Non-pigmented ciliary epithelial cell (primary cell): Measurements from ENCODE around the gene RPS5.
"Not testable (repeated sequence)": the region's sequence is repeated elsewhere in the genome, so short reads cannot be mapped to it uniquely, and the experiment has no call there.

Source experiments
- DNase-seq: peaks from one replicate; pipeline ENCODE4 v3.0.0-alpha.2; 2010; ENCODE audit warnings: low read depth

Gene RPS5

DNA sequence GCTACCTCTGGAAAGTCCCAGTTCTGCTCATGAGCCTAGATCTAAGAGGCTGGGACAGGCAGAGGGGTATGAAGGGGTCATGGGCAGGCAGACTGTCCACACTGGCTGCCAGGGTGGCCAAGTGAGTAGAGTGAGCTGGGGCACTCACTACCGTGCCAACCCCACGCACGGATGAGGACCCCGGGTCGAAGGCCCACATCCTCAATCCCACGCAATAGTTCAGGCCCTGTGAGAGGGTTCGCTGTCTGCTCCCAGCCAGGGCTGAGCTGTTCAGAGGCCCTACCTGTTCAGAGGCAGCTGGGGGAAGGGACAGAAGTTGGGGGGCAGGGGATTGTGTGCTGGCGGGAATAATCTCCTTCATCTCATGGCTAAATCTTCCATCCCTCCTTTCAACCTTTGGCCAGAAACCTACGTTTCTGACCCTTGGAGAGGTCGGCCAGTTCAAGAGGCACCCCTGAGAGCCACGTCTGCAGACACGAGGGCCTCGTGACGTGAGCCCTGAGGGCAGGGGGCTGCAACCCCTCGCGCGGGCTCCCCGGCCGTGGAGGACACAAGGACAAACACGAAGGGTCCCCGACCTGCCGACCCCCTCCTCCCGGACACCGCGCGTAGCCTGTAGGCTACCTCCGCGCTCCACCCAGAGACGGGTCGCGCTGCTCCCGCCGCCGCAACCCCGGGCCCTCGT is 1.0 kb upstream of the RPS5 start:
- no peak for DNase-seq

DNA sequence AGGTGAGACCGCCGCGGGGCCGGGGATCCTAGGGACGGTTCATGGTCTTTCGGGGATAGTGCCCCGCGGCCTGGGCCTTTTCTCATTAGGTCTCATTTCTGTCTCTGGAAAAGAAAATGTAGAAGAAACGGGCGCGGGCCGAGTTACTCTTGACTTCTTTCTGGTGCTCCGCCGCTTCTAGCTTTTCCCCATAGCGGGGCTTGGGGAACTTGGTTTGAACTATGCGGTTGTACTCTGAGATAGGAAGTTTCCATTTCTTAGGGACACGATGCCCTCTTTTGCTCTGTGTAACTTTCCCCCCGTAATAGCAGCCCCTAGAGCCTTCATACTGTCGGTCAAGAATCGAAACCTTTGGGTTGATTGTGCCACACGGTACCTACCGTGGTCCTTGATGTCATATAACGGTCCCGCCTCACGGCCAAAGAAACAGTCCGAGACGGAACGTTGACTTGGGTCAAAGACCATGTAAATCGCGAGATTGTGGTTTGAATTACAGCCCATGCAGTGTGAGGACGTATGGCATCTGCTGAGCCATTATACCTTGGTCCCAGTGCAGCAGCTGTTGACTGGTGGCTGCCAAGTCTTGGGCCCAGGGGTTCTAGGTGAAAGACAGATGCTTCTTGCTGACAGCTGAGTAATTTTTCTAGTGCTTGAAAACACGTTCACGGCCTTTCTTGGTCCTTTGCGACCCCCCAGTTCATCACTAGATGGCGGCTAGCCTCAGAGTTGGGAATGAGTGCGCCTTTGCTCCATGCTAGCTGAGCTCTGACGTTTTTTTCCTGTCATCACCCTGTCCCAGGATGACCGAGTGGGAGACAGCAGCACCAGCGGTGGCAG is 487 bp downstream of the RPS5 start:
- no peak for DNase-seq

DNA sequence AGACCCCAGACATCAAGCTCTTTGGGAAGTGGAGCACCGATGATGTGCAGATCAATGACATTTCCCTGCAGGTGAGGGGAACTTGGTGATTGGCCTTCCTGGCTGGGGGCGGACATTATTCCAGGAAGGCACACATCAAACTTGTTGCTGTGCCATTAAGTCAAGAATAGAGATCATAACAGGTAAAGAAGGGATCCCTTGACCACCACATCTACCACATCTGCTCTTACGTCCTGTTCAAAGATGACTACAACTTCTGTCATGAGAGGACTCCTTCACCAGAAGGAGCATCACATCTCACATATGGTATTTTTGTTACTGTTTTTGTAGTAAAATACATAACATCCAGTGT is 1.1 kb downstream of the RPS5 start:
- DNase-seq: no peak

DNA sequence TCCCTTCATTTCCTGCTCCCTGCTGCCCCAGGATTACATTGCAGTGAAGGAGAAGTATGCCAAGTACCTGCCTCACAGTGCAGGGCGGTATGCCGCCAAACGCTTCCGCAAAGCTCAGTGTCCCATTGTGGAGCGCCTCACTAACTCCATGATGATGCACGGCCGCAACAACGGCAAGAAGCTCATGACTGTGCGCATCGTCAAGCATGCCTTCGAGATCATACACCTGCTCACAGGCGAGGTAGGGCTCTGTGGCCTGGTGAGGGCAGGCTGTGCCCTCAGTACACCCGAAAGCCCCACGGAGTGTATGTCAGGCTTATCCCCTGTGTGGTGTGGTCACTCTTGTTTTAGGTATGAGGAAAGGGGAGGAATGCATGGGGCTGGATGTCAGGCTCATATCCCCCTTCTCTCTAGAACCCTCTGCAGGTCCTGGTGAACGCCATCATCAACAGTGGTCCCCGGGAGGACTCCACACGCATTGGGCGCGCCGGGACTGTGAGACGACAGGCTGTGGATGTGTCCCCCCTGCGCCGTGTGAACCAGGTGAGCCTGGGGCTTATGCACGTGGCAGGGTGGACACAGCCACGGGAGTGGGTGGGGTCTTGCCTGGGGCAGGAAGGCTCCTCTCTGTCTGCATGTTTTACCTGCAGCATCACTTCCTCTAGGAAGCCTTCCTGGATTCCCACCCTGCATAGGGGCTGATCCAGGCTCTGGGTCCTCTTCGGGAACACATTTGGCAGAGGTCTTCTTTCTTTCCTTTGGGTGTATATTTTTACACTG is 6.1 kb downstream of the RPS5 start:
- DNase-seq: no peak

DNA sequence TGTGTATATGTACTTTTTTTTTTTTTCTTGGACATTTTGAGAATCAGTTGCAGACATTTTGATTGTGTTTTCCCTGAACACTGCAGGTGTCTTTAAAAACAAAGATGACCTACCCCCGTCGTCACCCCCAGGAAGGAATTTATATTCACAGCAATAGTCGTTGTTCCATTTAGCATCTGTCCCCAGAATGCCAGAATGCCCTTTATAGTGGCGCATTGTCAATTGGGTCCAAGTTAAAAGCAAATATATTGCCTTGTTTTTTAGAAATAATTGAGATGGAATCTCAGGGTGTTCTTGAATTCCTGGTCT is 6.6 kb downstream of the RPS5 start:
- DNase-seq: no peak

DNA sequence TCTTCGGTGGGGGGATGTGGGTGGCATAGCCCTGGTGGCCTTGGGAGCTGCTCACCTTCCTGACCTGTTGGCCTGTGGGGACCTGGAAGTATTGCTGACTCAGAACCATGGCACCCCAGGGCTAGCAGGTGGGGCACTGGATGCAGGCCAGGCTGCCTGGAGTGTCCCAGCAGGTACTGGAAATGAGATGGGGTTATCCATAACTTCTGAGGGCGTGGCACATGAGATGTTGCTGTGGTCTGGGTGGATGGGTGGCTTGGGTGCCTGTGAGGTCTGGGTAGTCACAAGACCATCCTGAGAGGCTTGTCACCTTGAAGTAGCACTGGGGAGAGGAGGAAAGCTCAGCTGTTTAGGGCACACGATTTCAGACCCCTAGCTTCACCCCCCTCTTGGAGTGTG is 7.8 kb downstream of the RPS5 start:
- DNase-seq: no peak

DNA sequence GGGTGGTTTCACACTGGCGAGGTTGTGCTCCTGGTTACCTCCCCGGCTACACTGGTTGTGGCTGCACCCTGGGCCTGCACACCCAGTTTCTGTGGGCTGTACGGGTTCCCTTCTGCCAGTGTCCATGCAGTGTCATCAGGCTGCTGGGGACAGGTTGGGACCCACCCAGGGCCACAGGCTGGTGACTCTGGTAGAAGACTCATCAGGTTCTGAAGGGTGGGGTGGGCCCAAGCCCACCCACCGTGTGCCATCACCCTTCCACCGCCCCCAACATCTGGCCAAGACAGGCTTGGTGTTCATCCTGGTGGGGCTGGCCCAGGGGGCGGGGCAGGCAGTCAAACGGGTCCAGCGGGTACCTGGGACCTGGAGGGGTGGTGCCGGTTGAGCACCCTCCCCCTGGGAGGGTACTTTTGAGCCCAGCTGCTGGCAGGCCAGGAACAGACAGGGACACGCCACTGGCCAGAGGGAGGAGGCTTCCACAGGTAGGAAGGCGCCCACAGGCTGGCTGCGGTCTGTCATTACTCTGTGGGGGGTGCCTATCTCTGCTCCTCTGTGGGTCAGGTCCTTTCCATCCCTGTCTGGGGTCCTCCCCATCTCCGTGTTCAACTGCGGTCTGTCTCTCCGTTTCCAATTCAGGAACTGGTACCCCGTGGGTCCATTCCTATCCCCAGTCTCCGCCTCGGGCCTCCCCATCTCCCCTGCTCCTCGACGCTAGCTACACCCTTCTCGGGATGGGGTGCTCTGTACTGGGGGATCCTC is 8.3 kb downstream of the RPS5 start, which contains the start of gene RNF225:
TSS of gene RNF225 (plus strand) at position 437 of the 759 bp plus-strand sequence. CDS start 434 bp downstream, outside the sequence.
- no peak for DNase-seq

DNA sequence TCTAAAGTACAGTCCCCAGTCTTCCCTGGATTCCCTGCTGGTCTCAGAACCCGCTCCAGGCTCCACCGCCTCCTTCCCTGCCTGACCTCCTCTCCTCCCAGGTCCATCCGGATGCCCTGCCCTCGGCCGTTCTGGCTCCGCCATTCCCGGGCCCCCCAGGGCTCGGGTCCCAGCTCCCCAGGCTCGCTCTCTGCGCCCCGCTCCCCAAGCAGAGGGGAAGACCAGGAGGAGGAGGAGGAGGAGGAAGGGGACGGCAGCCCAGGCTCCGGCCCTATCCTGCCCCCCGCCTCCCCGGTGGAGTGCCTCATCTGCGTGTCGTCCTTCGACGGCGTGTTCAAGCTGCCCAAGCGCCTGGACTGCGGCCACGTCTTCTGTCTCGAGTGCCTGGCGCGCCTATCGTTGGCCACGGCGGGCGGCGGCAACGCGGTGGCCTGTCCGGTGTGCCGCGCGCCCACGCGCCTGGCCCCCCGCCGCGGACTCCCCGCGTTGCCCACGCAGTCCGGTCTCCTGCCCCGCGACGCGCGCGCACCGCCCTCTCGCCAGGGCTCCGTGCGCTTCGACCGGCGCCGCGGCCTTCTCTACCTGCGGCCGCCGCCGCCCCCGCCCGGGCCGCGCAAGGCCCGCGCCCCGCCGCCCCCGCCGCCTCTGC is 9.0 kb downstream of the RPS5 start:
- no peak for DNase-seq

DNA sequence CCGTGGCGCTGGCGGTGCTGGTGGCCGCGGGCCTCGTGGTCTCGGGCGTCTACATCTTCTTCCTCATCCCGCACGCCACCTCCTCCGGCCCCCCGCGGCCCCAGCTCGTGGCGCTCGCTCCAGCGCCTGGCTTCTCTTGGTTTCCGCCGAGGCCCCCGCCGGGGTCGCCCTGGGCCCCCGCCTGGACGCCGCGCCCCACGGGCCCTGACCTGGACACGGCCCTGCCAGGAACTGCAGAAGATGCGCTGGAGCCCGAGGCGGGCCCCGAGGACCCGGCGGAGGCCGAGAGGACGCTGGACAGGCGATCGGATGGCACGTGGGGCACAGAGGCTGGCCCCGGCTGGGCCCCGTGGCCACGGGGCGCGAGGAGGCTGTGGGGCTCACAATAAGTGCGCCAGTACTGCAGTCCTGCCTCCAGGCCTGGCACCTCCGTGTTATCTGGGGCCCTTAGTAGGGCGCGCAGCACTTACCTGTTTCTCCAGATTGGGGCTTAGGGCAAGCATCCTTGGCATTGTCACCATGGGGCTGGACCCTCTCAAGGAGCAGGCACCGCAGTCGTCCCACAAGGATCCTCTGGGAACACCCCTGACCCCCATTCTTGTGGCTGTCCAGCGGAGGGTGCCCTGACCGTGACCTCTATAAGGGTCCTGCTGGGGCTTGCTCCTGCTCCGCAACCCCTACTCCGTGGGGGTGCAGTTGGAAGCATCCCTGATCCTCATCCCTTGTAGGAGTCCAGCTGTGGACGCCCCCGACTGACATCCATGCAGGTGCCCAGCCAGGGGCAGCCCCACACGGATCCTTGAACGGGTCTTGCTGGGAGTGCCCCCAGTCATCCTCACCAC is 9.8 kb downstream of the RPS5 start:
- DNase-seq: no peak

DNA sequence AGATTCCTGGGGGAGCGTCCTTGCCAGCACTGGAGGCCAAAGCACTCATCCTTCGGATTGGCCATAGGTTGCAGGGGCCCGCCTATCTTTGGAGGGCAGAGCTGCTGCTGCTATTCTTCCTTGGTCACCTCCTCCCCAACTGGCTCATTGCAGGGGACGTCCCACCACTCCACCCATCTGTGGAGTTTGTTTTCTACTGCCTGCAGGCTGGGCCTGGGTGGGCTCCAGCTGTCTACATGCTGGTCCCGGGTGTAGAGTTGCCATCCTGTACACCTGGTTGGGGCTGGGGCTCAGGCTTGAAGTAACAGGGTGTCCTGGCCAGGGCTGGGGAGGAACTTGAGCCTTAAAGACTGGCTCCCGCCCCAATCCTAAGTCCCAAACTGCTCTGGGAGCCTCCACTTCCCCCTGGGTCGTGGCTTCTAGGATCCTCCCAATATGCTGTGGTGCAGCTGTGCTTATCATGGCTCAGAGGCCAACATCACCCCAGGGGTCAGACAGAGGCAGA is 10.5 kb downstream of the RPS5 start:
- DNase-seq: no peak

DNA sequence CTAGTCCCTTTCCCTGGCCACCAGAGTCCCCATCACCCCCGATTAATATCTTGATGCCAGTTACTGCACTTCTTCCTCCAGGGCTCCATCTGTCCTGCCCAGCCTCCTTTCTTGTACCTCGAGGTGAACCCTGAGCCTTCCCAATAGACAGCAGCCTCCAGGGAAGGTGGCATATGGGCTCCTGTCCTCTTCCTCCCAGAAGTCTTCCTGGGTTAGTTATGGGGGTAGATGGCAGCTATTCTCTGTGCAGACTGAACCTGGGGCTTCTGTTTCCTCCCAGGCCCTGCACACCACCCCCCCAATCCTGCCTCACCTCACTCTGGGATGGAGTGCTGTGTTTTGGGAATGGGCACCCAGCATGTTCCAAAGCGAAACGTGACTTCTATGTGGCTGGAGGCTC is 11.0 kb downstream of the RPS5 start:
- DNase-seq: no peak

DNA sequence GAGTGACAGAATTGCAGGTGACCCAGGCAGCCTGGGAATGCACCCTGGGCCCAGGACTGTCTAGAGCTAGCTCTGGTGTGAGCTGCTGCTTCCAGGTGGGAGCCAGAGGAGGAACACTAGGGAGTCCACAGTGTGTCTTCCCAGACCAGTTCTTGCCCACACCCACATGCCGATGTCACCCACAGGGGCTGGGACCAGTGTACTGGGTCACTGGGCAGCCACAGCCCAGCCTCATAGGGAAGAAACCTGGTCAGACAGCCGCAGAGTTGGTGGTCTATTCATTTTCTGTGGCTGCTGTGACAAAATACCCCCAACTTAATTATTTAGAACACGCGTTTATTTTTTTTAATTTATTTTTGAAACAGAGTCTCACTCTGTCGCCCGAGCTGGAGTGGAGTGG is 11.5 kb downstream of the RPS5 start:
- no peak for DNase-seq

DNA sequence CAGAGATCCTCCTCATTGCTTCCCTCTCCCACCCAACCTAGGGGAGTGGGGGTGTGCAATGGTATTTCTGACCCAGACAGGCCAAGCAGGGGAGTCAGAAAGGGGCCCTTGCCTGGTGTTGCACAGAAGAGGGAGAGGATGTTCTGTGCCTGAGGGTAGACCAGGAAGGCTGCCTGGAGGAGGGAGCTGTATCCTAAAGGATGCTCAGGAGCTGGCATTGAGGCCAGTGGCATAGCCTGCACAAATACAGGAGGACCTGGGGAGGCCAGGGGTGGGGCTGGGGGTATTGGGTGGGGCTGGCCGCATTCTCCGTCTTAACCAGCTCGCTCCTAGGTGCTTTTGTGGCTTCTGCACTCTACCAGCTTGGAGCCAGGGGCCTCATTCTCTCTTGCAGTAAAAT is 12.8 kb downstream of the RPS5 start:
- DNase-seq: no peak

DNA sequence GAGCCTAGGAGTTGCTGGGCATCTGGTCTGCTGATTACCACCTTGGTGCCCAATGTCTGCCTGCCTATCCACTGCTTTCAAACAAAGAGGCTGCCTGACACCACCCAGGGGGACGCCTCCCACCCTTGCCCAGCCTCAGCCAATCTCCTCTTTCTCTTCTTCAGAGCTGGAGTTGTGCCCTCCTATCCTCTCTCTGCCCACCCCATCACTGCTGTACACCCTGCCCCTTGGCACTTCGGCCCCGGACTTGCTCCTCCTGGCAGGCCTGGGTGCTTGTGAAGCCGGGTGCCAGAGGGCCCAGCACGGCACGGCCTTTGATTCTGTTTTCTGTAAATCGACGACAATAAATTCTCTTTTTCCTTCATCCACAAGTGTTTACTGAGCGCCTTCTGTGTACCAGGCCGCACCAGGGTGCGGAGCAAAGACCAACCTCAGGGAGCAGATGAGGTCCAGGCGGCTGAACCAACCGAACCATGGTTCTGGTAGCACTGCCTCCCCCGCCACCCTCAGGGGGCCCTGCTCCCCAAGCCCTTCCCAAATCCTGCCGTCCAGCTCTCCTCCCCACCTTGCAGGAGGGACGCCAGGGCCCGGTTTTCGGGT is 13.3 kb downstream of the RPS5 start:
- DNase-seq: no peak

DNA sequence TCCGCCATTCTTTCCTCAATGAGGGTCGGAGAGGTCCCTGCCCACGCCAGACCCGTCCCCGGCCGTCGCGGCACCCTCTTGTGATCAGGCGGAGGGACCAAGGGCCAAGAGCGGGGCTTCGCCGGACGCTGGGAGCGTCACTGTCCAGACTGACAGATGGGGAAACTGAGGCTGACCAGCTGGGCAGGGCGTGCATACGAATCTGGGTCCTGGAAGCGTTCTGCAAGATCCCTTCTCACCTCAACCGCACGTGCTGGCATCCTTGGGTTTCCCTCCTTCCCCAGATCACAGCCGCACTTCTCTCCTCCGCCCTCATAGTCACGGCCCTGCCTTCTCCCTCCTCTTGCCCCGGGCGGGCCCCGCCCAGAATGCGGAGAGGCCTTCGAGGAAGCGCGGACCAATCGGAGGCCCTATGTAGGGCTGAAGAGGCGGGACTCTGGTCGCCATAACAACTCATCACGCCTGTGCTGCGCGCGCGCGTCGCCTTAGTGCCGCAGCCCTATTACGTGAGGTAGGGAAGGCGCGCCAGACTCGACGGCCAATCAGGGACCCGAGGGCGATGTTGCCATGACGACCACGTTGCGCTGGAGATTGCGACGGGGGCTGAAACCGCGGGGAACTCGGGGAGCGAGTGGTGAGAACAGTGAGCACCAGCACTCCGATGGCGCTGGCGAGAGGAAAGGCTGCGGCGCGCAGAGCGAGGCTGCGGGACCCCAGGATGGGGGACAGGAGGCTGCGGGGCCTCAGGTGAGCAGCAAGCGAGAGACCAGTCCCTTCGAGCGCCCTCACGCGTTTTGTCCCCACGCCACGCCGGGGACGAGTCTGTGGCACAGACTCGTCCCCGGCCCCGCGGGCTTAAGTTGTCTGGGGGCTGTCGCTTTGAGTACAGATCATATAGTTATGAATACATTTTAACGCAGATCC is 14.1 kb downstream of the RPS5 start:
- peak; percentile 96 for DNase-seq

DNA sequence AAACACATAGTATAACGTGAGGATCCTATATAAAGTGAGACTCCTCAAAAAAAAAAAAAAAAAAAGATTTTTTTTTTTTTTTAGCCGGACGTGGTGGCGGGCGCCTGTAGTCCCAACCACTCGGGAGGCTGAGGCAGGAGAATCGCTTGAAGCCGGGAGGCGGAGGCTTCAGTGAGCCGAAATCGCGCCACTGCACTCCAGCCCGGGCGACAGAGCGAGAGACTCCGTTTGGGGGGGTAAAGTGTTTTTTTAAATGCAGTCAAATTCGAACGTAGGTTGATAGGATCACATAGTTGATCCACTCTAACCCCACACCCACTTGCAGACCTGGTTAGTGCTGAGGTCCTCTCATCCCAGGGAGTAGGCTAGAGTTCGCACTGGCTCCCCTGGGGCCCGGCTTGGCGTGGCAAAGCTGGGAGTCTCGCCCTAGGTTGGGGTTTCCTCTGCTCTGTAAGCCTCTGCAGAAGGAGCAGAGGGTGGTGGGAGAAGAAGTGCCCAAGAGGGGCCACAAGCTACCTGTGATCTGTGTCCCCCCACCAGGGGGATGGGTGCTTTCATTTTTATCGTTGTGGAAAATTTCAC is 14.9 kb downstream of the RPS5 start:
- DNase-seq: no peak

DNA sequence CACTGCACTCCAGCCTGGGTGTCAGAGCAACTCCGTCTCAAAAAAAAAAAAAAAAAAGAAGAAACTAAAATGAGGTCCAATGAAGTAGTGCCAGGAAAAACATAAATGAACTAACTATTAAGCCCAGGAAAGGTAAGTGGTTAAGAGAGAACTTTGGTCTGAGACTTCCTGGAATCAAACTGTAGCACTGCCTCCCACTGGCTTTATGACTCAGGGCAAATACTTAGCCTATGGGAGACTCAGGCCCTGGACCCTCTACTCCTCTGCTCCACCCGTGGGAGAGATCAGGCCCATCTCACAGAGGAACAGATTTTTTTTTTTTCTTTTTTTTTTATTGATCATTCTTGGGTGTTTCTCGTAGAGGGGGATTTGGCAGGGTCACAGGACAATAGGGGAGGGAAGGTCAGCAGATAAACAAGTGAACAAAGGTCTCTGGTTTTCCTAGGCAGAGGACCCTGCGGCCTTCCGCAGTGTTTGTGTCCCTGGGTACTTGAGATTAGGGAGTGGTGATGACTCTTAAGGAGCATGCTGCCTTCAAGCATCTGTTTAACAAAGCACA is 16.9 kb downstream of the RPS5 start:
- not testable (repeated sequence) for DNase-seq
